ENCODE results near the gene TXNDC12. TPM values are rescaled to one million over a fixed set of nuclear protein-coding genes. Genes with fewer than 3 reads are reported as not detected.
A peak's percentile ranks its signal among the peaks of the same experiment; 100 is the strongest.
"Not testable (repeated sequence)": the region's sequence is repeated elsewhere in the genome, so short reads cannot be mapped to it uniquely, and the experiment has no call there.

Gene TXNDC12
- polyA plus RNA-seq (ENCODE audit: insufficient read length), result 29.3 TPM

GRCh38 chr1:52055066-52055865, at the start of gene TXNDC12:
Gene TXNDC12, minus strand, starts transcription at chr1:52055191. Its CDS starts 95 bp downstream, at chr1:52055096.
- DNase-seq, result peak; percentile 87

GRCh38 chr1:52102336-52103013, 47.5 kb upstream of the TXNDC12 start:
- no peak for DNase-seq

GRCh38 chr1:52098139-52098871, 43.3 kb upstream of the TXNDC12 start:
- no peak for DNase-seq

GRCh38 chr1:52096216-52096615, 41.2 kb upstream of the TXNDC12 start:
- no peak for DNase-seq

- not testable (repeated sequence) for DNase-seq
Measured at GRCh38 chr1:52094300-52094699, 39.3 kb upstream of the TXNDC12 start.

GRCh38 chr1:52087892-52088291, 32.9 kb upstream of the TXNDC12 start:
- DNase-seq, result not testable (repeated sequence)

GRCh38 chr1:52080014-52080415, 25.0 kb upstream of the TXNDC12 start:
- DNase-seq, result no peak

- DNase-seq, result not testable (repeated sequence)
Measured at GRCh38 chr1:52077277-52077676, 22.3 kb upstream of the TXNDC12 start.

- no peak for DNase-seq
Measured at GRCh38 chr1:52072291-52072690, 17.3 kb upstream of the TXNDC12 start.

- no peak for DNase-seq
Measured at GRCh38 chr1:52070704-52071103, 15.7 kb upstream of the TXNDC12 start.

- no peak for DNase-seq
Measured at GRCh38 chr1:52063192-52063591, 8.2 kb upstream of the TXNDC12 start.

GRCh38 chr1:52060822-52061221, 5.8 kb upstream of the TXNDC12 start:
- no peak for DNase-seq

- DNase-seq, result no peak
Measured at GRCh38 chr1:52059888-52060287, 4.9 kb upstream of the TXNDC12 start.

- DNase-seq, result no peak
Measured at GRCh38 chr1:52059321-52059720, 4.3 kb upstream of the TXNDC12 start.

- DNase-seq, result no peak
Measured at GRCh38 chr1:52057876-52058415, 3.0 kb upstream of the TXNDC12 start.

- no peak for DNase-seq
Measured at GRCh38 chr1:52057255-52057654, 2.3 kb upstream of the TXNDC12 start.

GRCh38 chr1:52056937-52057231, 1.9 kb upstream of the TXNDC12 start:
- DNase-seq, result no peak

- peak; percentile 91 for DNase-seq
Measured at GRCh38 chr1:52056163-52056936, 1.4 kb upstream of the TXNDC12 start, which contains the start of gene BTF3L4. Gene BTF3L4, plus strand, starts transcription at chr1:52056295. Its CDS starts 3,553 bp downstream, at chr1:52059848.

- DNase-seq, result no peak
Measured at GRCh38 chr1:52055866-52056162, 823 bp upstream of the TXNDC12 start.

GRCh38 chr1:52054496-52055065, 410 bp downstream of the TXNDC12 start:
- no peak for DNase-seq

GRCh38 chr1:52053862-52054261, 1.1 kb downstream of the TXNDC12 start:
- no peak for DNase-seq

- DNase-seq, result not testable (repeated sequence)
Measured at GRCh38 chr1:52049337-52049736, 5.7 kb downstream of the TXNDC12 start.

Measured in hindlimb muscle (tissue), 1 donor.